ENCODE measurements around the gene SLC37A3.

DNA sequence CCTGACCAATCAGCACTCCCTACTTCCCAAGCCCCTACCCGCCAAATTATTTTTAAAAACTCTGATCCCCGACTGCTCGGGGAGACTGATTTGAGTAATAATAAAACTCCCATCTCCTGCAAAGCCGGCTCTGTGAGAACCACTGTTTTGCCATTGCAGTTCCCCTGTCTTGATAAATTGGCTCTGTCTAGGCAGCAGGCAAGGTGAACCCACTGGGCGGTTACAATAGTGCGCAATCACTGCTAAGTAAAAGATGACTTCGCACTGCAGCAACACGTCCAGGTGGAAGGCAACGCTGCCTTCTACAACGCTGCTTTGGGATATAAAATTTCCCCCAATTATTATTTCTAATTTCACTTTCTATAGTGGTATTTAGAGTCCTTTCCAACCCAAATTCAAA is 8.9 kb downstream of the SLC37A3 start:
- TF ChIP-seq, protein P1, sequence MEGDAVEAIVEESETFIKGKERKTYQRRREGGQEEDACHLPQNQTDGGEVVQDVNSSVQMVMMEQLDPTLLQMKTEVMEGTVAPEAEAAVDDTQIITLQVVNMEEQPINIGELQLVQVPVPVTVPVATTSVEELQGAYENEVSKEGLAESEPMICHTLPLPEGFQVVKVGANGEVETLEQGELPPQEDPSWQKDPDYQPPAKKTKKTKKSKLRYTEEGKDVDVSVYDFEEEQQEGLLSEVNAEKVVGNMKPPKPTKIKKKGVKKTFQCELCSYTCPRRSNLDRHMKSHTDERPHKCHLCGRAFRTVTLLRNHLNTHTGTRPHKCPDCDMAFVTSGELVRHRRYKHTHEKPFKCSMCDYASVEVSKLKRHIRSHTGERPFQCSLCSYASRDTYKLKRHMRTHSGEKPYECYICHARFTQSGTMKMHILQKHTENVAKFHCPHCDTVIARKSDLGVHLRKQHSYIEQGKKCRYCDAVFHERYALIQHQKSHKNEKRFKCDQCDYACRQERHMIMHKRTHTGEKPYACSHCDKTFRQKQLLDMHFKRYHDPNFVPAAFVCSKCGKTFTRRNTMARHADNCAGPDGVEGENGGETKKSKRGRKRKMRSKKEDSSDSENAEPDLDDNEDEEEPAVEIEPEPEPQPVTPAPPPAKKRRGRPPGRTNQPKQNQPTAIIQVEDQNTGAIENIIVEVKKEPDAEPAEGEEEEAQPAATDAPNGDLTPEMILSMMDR (IDR thresholded peaks at IDR 0.05): no peak
- TF ChIP-seq POLR2A (IDR thresholded peaks at IDR 0.05) (no peak), EP300 (IDR thresholded peaks at IDR 0.05) (no peak)

Data from upper lobe of left lung (tissue), 4 donors.